Rectal smooth muscle tissue (tissue), 1 donor: ENCODE data around the gene INO80C.
"Not testable (repeated sequence)": the region's sequence is repeated elsewhere in the genome, so short reads cannot be mapped to it uniquely, and the experiment has no call there.

Source experiments
- H3K27ac ChIP-seq: one replicate; pipeline ENCODE4 v1.7.0; 2013; ENCODE audit warnings: low read depth, low read length, inconsistent platforms
- H3K27me3 ChIP-seq: one replicate; pipeline ENCODE4 v1.7.0; 2013; ENCODE audit warnings: low read length; ENCODE audit not compliant: control insufficient read depth, insufficient read depth
- H3K36me3 ChIP-seq: one replicate; pipeline ENCODE4 v1.7.0; 2013; ENCODE audit warnings: low read length; ENCODE audit not compliant: control insufficient read depth, insufficient read depth
- H3K4me1 ChIP-seq: one replicate; pipeline ENCODE4 v1.7.0; 2013; ENCODE audit warnings: low read length; ENCODE audit not compliant: control insufficient read depth, insufficient read depth
- H3K4me3 ChIP-seq: one replicate; pipeline ENCODE4 v1.7.0; 2013; ENCODE audit warnings: low read length
- H3K9ac ChIP-seq: one replicate; pipeline ENCODE4 v1.7.0; 2013; ENCODE audit warnings: low read length

Gene INO80C

DNA sequence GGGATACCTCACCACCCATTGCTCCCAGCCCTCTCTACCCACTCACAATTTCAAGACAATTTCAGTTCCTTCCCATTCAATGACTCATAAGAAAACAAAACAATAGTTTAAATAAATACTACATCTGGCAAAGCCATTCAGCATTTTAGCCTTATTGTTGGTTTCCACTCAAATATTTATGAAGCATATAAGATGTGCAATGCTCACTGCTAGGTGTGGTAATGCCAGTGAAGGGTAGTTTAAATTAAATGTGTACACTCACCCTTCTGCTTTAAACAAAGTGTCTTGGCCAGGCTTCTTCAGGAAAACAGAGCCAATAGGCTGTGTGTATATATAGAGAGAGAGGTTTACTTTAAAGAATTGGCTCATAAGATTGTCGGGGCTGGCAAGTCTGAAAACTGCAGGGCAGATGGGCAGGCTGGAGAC lies 37.0 kb downstream of the INO80C start:
- H3K9ac ChIP-seq, result no peak overlapping the region
- H3K4me1 ChIP-seq, result peaks cover 17% of the 10 kb centered on the region
- H3K36me3 ChIP-seq, result no peaks in the 10 kb centered on the region
- no peak overlapping the region for H3K4me3 ChIP-seq
- H3K27me3 ChIP-seq, result no peaks in the 10 kb centered on the region
- H3K27ac ChIP-seq, result peak overlapping the region; percentile 1

DNA sequence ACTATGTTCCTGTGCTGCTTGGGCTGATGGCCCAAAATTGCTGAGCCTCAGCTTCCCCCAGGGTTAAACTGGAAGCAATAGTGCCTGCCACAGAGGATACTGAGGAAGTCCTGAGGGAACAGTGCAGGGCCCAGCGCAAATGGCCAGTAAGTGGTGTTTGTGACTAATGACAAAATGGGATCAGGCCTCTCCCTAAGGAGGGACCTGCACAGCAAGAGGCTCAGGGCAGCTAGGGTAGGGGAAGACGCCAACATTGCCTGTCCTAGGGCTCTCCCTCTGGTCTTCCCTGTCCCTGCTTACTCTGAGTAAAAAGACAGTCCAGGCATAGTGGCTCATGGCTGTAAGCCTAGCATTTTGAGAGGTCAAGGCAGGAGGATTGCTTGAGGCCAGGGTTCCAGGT lies 37.8 kb downstream of the INO80C start:
- Histone ChIP-seq H3K36me3 (no peaks in the 10 kb centered on the region), H3K4me3 (no peak overlapping the region), H3K9ac (no peak overlapping the region), H3K27ac (no peak overlapping the region), H3K27me3 (no peaks in the 10 kb centered on the region), H3K4me1 (peaks cover 17% of the 10 kb centered on the region)

DNA sequence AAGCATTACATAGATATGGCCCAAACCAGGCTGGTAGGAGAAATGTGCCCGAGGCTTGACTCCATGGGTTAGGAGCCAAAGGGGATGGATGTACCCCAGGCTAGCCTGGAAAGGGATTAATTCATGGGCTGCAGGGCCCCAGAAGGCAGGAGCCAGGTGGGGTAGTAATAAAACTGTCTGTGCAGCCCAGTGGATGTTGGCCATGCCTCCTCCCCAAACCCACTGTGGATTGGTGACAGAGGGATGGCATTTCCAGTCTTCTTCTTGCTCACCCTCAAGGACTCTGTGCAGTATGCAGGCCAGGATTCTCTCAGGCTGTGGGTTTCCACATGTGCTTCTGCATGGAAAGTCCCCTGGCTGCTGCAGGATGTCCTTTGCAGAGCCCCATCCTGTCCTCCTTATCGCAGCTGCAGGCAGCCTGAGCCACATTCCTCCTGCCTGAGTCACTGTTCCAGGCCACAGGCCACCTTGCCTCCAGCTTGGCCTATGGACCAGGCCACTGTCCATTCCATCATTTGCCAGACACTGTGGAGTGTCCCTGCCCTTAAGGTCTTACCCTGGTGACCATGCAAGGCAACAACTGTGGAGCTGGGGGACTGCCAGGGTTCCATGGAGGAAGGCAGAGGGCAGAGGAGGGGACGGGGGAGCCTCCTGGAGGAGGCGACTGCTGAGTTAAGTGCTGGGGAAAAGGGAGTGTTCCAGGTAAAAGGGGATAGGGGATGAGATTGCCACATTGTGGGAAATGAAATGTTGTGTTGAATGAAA lies 38.9 kb downstream of the INO80C start:
- H3K4me3 ChIP-seq, result no peak overlapping the region
- no peaks in the 10 kb centered on the region for H3K27me3 ChIP-seq
- H3K9ac ChIP-seq, result no peak overlapping the region
- H3K36me3 ChIP-seq, result no peaks in the 10 kb centered on the region
- H3K27ac ChIP-seq, result peak overlapping the region; percentile 68
- peaks cover 17% of the 10 kb centered on the region for H3K4me1 ChIP-seq

DNA sequence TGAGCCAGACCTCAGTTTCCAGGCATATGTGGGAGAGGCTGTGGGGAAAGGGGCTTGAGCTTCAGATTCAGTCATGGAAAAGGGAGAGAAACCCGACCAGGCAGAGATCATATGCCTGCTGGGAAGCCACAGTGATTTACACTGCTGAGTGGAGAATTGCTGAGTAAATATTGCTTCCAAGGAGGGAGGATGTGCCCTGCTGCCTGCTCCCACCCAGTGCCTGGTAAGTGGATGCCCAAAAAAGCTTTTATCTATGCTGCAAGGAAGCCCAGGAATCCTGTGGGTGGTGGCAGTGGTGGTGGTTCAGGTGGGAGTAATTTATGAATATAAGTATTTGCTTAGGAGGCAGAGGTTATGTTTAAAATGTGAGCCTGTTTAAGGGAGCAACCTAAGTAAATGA lies 39.5 kb downstream of the INO80C start:
- Histone ChIP-seq H3K36me3 (no peaks in the 10 kb centered on the region), H3K4me3 (no peak overlapping the region), H3K4me1 (peaks cover 17% of the 10 kb centered on the region), H3K27me3 (no peaks in the 10 kb centered on the region), H3K9ac (no peak overlapping the region), H3K27ac (peak overlapping the region; percentile 68)

DNA sequence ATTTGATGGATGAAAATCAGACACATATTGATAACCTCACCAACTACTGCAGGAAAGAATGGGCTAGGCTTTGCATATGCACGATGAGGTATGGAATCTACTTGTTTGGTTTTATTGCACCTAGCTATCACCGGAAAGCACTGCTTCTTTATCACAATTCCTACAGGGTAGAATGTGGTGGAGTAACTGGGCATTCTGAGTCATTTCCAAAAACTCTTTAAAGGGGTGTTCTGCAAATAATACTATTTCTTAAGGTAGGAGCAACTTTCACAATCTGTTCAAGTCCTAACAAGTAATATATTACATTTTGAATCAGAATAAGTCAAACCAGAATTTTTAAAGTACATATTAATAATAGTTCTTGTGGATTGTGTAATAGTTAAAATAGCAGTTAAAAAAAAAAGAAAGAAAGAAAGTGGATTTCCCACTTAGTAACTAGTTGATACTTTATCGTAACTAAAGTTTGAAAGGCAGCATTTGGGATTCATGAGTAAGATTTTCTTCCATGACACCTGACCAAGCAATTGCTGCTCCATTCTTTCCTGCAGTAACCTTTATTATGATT lies 40.5 kb downstream of the INO80C start:
- peak overlapping the region; percentile 68 for H3K27ac ChIP-seq
- H3K4me3 ChIP-seq, result no peak overlapping the region
- H3K27me3 ChIP-seq, result no peaks in the 10 kb centered on the region
- no peak overlapping the region for H3K9ac ChIP-seq
- H3K4me1 ChIP-seq, result peaks cover 17% of the 10 kb centered on the region
- H3K36me3 ChIP-seq, result no peaks in the 10 kb centered on the region

DNA sequence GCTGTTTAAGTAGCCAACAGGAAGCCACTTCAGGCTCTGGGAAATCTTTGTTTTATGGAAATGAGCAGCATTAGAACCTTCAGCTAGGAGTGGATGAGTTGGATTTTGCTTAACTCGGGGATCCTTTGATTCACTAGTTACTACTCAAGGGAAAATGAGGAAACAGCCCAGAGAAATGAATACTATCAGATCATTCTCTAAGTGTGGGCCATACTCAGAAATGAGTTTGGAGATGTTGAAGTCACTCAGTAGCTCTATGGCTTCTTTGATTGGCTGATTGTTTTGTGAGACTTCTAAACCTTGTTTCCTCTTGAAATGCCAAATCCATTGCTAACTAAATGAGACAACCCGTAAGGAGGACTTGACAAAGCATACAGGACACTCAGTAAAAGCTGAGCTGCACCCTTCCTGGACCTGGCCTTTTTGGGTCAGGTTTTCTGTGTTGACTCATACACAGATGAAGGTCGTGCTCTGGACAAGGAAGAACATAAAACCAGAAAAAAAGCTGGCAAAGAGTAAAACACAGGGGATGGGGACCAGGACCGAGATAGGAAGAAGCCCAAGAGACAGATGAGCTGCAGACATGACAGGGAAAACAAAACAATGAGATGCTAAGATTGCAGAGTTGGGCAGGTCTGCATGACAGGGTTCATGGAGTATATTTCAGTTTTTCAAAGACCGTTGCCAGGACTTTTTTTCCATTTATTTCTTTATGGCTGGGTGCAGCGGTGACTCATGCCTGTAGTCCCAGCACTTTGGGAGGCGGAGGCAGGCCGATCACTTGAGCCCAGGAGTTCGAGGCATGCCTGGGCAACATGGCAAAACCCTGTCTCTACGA lies 41.6 kb downstream of the INO80C start:
- H3K27ac ChIP-seq, result peak overlapping the region; percentile 59
- H3K4me1 ChIP-seq, result peaks cover 17% of the 10 kb centered on the region
- H3K4me3 ChIP-seq, result no peak overlapping the region
- no peak overlapping the region for H3K9ac ChIP-seq
- no peaks in the 10 kb centered on the region for H3K27me3 ChIP-seq
- H3K36me3 ChIP-seq, result no peaks in the 10 kb centered on the region

DNA sequence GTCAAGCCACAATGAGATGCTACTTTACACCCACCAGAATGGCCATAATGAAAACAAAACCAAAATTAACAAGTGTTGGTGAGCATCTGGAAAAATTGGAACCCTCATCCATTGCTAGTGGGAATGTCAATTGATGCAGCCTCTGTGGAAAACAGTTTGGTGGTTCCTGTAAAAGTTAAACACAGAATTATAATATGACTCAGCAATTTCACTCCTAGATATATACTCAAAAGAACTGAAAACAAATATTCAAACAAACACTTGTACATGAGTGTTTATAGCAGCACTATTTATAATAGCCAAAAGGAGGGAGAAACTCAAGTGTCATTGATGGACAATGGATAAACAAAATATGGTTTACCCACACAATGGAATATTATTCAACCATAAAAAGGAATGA lies 43.0 kb downstream of the INO80C start:
- Histone ChIP-seq H3K27ac (no peak overlapping the region), H3K4me3 (no peak overlapping the region), H3K9ac (no peak overlapping the region), H3K4me1 (peaks cover 17% of the 10 kb centered on the region), H3K27me3 (no peaks in the 10 kb centered on the region), H3K36me3 (no peaks in the 10 kb centered on the region)

DNA sequence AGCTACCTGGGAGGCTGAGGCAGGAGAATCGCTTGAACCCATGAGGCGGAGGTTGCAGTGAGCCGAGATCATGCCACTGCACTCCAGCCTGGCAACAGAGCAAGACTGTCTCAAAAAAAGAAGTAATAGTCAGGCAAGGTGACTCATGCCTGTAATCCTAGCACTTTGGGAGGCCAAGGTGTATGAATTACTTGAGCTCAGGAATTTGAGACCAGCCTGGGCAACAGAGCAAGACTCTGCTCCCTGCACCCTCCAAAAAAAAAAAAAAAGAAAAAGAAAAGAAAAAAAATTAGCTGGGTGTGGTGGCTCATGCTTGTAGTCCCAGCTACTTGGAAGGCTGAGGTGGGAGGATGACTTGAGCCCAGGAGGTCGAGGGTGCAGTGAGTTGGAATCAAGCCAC lies 44.7 kb downstream of the INO80C start:
- H3K4me3 ChIP-seq, H3K27ac ChIP-seq, H3K27me3 ChIP-seq, H3K36me3 ChIP-seq, H3K9ac ChIP-seq: not testable (repeated sequence)
- peaks cover 11% of the 10 kb centered on the region for H3K4me1 ChIP-seq

DNA sequence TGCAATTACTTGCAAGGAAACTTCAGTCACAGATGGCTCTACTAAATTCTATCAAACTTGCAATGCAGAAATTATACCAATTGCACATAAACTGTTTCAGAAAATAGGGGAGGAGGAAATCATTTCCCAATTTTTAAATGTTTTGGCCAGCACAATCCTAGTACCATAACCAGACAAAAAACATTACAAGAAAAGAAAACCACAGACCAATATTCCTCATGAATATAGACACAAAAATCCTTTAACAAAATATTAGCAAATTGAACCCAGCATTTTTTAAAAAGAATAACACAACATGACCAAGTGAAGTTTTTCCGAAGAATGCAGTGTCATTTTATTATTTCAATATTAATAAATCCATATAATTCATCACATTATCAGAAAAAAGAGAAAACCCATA lies 45.8 kb downstream of the INO80C start:
- H3K9ac ChIP-seq, result no peak overlapping the region
- H3K36me3 ChIP-seq, result no peaks in the 10 kb centered on the region
- H3K27me3 ChIP-seq, result no peaks in the 10 kb centered on the region
- H3K27ac ChIP-seq, result no peak overlapping the region
- no peak overlapping the region for H3K4me3 ChIP-seq
- peaks cover 5% of the 10 kb centered on the region for H3K4me1 ChIP-seq

DNA sequence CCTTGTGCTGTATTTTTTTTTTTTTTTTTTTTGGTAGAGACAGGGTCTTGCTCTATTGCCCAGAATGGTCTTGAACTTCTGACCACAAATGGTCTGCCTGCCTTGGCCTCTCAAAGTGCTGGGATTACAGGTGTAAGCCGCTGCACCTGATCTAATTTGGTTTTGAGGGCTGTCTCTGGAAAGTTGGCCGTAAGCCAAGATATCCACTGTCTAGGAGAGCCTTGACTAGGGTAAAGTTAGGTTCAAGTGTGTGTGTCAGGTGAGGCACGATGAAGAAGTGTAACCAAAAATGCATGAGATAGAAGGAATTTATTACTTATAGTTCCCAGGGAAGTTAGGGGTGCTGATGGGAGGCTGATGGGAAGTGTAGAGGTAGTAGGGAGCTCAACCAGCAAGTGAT lies 46.7 kb downstream of the INO80C start:
- no peak overlapping the region for H3K27ac ChIP-seq
- H3K27me3 ChIP-seq, result no peaks in the 10 kb centered on the region
- no peak overlapping the region for H3K9ac ChIP-seq
- no peaks in the 10 kb centered on the region for H3K36me3 ChIP-seq
- H3K4me1 ChIP-seq, result peaks cover 2% of the 10 kb centered on the region
- no peak overlapping the region for H3K4me3 ChIP-seq

DNA sequence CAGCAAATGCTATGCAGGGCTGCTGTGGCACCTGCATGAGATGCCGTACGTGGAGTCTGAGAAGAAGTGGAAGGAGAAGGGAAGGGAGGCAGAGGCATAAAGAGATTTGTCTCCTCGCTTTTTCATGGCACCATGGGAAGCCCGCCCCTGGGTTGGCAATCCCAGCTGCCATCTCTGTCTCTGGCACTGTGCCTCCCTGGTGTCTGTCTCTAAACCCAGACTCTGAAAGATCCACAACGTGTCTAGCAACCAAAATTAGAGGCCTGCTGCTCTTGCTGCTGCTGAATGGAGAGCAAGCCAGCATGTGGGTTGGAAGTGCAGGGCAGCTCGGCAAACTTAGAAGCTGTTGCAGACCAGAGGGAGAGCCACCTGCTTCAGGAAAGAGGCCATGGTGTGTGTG lies 53.1 kb downstream of the INO80C start:
- H3K27ac ChIP-seq, result no peak overlapping the region
- no peak overlapping the region for H3K4me3 ChIP-seq
- no peaks in the 10 kb centered on the region for H3K27me3 ChIP-seq
- no peaks in the 10 kb centered on the region for H3K36me3 ChIP-seq
- no peaks in the 10 kb centered on the region for H3K4me1 ChIP-seq
- H3K9ac ChIP-seq, result no peak overlapping the region

DNA sequence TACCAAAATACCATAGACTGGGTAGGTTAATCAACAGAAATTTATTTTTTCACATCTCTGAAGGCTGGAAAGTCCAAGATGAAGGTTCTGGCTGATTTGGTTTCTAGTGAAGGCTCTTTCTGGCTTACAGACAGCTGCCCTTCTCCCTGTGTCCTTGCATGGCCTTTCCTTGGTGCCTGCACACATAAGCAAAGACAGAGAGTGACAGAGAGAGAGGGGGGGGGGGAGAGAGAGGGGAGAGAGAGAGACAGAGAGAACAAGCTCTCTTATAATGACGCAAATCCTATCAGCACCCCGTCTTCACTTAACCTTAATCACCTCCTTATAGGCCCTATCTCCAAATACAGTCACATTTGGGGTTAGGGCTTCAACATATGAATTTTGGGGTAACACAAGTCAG lies 53.9 kb downstream of the INO80C start:
- Histone ChIP-seq H3K27ac (no peak overlapping the region), H3K27me3 (no peaks in the 10 kb centered on the region), H3K4me3 (no peak overlapping the region), H3K36me3 (no peaks in the 10 kb centered on the region), H3K4me1 (no peaks in the 10 kb centered on the region), H3K9ac (no peak overlapping the region)
